Breast epithelium (tissue), 3 donors: ENCODE results near the gene CLEC4A.

Source experiments
- POLR2A ChIP-seq: fragments of 450-650 bp; IDR thresholded peaks from one replicate; pipeline ENCODE4 v1.6.1; 2016; ENCODE audit warnings: antibody characterized with exemption, mild to moderate bottlenecking, moderate library complexity
- POLR2AphosphoS5 ChIP-seq, 3 donors: sonication (generic); formaldehyde crosslinking; IDR thresholded peaks; one replicate each; pipeline ENCODE4 v1.6.1; 2017; ENCODE audit warnings: antibody characterized with exemption in 3 of 3
- TF ChIP-seq, protein P1 (sequence below), 3 donors: fragments of 450-650 bp; IDR thresholded peaks; one replicate each; pipeline ENCODE4 v1.5.1; 2016 to 2017; ENCODE audit warnings: antibody characterized with exemption in 3 of 3, mild to moderate bottlenecking in 3 of 3, moderate library complexity in 3 of 3

DNA sequence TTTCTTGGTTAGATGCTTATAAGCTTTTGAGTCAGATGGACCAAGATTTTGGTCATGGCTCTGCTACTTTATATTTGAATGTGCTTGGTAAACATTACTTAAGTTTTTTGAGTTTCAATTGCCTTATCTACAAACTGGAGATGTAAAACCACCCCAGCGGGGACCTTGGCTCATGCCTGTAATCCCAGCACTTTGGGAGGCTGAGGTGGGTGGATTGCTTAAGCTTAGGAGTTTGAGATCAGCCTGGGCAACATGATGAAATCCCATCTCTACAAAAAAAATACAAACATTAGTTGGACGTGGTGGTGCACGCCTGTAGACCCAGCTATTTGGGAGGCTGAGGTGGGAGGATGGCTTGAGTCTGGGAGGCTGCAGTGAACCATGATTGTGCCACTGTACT lies 30.1 kb upstream of the CLEC4A start:
- no peak for TF ChIP-seq POLR2AphosphoS5 (IDR thresholded peaks at IDR 0.05)
- TF ChIP-seq, protein P1, sequence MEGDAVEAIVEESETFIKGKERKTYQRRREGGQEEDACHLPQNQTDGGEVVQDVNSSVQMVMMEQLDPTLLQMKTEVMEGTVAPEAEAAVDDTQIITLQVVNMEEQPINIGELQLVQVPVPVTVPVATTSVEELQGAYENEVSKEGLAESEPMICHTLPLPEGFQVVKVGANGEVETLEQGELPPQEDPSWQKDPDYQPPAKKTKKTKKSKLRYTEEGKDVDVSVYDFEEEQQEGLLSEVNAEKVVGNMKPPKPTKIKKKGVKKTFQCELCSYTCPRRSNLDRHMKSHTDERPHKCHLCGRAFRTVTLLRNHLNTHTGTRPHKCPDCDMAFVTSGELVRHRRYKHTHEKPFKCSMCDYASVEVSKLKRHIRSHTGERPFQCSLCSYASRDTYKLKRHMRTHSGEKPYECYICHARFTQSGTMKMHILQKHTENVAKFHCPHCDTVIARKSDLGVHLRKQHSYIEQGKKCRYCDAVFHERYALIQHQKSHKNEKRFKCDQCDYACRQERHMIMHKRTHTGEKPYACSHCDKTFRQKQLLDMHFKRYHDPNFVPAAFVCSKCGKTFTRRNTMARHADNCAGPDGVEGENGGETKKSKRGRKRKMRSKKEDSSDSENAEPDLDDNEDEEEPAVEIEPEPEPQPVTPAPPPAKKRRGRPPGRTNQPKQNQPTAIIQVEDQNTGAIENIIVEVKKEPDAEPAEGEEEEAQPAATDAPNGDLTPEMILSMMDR (IDR thresholded peaks at IDR 0.05): no peak
- no peak for TF ChIP-seq POLR2A
